Left lung (tissue), 10 donors: ENCODE data around the gene PRSS8. TPM values are rescaled to one million over a fixed set of nuclear protein-coding genes. Genes with fewer than 3 reads are reported as not detected.

ENCODE experiments used
- ATAC-seq: fragments of 200-7000 bp; cut with Tn5 transposase; one replicate; pipeline ENCODE4 v1.9.1; 2020; ENCODE audit warnings: moderate library complexity
- DNase-seq, 4 donors: peaks; one replicate each; pipeline ENCODE4 v3.0.0-alpha.2; 2013 to 2020
- H3K27ac ChIP-seq, 2 donors: fragments of 200-600 bp; sonication (generic) in 1 of 2; one replicate each; pipeline versions ENCODE4 v1.5.0 to v1.8.0; 2020 to 2021
- H3K27me3 ChIP-seq, 2 donors: fragments of 200-600 bp; sonication (generic) in 1 of 2; one replicate each; pipeline versions ENCODE4 v1.5.0 to v1.8.0; 2020 to 2021
- H3K36me3 ChIP-seq, 2 donors: fragments of 200-600 bp; sonication (generic) in 1 of 2; one replicate each; pipeline versions ENCODE4 v1.5.0 to v1.8.0; 2020 to 2021
- H3K4me1 ChIP-seq, 2 donors: fragments of 200-600 bp; one replicate each; pipeline ENCODE4 v1.8.0; 2021
- H3K4me3 ChIP-seq, 2 donors: fragments of 200-600 bp; sonication (generic) in 1 of 2; one replicate each; pipeline versions ENCODE4 v1.5.0 to v1.8.0; 2020 to 2021; ENCODE audit warnings: mild to moderate bottlenecking in 1 of 2
- H3K9me3 ChIP-seq, 2 donors: fragments of 200-600 bp; sonication (generic) in 1 of 2; one replicate each; pipeline versions ENCODE4 v1.5.0 to v1.8.0; 2020 to 2021
- intact Hi-C, 2 donors: fragments of 100-400 bp; cut with DNase I; formaldehyde crosslinking; loops; one replicate each; pipeline versions ENCODE4 v1.11.2 to v1.14.2; 2022
- polyA plus RNA-seq, 6 donors: library from polyadenylated mRNA; unstranded; fragments of 120-200 nt; gene quantifications; one replicate each; pipeline ENCODE4 v1.2.1, GENCODE V29; 2013; ENCODE audit not compliant: insufficient read length in 6 of 6
- total RNA-seq, 2 donors: library from RNA; stranded (reverse); fragmentation: NEBNext Ultra II Directional; extraction: Animal tissue kit (Norgen Biotek cat#: 25700); gene quantifications; one replicate each; pipeline ENCODE4 v1.2.1, GENCODE V29; 2021
- TF ChIP-seq, protein P1 (sequence below), 2 donors: fragments of 200-600 bp; sonication (generic) in 1 of 2; IDR thresholded peaks; one replicate each; pipeline versions ENCODE4 v1.5.0 to v1.8.0; 2021; ENCODE audit warnings: antibody characterized with exemption in 2 of 2
- donor health status: DM: no; HTN: yes; CAD: no.
- donor health status: DM: no; HTN: no; CAD: no.

PRSS8 gene
- total and polyA plus RNA-seq, 8 donors: 61.2 to 129 (median 107) TPM

DNA sequence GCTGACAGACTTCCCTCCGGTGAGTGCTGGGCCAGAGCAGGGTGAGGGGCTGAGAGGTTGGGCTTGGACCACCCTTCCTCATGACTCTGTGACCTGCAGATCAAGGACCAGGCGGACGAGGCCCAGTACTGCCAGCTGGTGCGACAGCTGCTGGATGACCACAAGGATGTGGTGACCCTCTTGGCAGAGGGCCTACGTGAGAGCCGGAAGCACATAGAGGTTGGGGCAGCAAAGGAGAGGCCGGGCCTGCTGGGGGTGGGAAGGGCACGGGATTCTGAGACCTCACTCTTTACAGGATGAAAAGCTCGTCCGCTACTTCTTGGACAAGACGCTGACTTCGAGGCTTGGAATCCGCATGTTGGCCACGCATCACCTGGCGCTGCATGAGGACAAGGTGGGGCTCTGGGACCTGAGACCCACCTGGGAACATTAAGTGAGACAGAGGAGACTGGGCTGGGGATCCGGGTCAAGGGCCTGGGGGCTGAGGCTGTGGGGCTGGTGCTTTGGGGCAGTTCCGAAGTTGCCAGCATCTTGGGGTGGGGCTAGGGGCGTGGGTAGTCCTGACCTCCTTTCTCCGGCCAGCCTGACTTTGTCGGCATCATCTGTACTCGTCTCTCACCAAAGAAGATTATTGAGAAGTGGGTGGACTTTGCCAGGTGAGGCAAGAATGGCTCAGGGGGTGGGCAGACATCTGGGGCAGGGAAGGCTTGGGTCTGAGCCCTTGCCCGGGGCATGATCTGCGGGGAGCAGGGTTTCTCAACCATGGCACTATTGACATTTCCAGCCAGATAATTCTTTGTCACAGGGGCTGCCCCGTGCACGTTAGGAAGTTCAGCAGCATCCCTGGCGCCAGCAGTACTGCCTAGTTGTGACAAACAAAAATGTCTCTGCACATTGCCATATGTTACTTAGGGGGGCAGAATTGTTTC lies 25.2 kb downstream of the PRSS8 start:
- no peak for ATAC-seq
- Histone ChIP-seq H3K27ac (no peak overlapping the region), H3K27me3 (no peaks in the 10 kb centered on the region), H3K4me3 (no peak overlapping the region), H3K4me1 (peaks cover 14 to 65% of the 10 kb centered on the region in 2 donors), H3K9me3 (no peaks in the 10 kb centered on the region), H3K36me3 (peaks cover 0 to 39% of the 10 kb centered on the region in 2 donors)
- intact Hi-C loops: no loop called here
- TF ChIP-seq, protein P1, sequence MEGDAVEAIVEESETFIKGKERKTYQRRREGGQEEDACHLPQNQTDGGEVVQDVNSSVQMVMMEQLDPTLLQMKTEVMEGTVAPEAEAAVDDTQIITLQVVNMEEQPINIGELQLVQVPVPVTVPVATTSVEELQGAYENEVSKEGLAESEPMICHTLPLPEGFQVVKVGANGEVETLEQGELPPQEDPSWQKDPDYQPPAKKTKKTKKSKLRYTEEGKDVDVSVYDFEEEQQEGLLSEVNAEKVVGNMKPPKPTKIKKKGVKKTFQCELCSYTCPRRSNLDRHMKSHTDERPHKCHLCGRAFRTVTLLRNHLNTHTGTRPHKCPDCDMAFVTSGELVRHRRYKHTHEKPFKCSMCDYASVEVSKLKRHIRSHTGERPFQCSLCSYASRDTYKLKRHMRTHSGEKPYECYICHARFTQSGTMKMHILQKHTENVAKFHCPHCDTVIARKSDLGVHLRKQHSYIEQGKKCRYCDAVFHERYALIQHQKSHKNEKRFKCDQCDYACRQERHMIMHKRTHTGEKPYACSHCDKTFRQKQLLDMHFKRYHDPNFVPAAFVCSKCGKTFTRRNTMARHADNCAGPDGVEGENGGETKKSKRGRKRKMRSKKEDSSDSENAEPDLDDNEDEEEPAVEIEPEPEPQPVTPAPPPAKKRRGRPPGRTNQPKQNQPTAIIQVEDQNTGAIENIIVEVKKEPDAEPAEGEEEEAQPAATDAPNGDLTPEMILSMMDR (IDR thresholded peaks at IDR 0.05): no peak
- no peak for DNase-seq

DNA sequence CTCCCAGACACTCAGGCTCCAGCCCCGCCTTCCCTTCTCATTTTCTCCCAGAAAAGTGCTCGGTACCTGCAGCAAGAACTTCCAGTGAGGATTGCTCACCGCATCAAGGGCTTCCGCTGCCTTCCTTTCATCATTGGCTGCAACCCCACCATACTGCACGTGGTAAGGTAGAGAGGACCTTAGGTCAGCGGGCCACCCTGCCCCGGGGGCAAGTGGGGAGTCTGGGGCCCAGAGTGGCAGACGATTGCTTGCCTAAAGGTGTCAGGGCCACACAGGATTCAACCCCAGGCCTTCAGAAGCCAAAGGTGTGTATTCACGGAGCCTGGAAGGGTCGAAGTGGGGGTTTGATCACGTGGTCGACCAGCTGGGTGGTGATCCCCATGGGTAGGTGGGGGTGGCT lies 25.9 kb downstream of the PRSS8 start:
- no peaks in the 10 kb centered on the region for H3K27me3 ChIP-seq
- no peak for ATAC-seq
- H3K9me3 ChIP-seq: no peaks in the 10 kb centered on the region
- peaks cover 0 to 39% of the 10 kb centered on the region in 2 donors for H3K36me3 ChIP-seq
- no peak overlapping the region for H3K27ac ChIP-seq
- H3K4me1 ChIP-seq: peaks cover 14 to 62% of the 10 kb centered on the region in 2 donors
- peak overlapping the region in 1 of 2 donors; percentile 96 for H3K4me3 ChIP-seq
- TF ChIP-seq, protein P1 (IDR thresholded peaks at IDR 0.05): no peak
- intact Hi-C loops: no loop called here
- no peak for DNase-seq

DNA sequence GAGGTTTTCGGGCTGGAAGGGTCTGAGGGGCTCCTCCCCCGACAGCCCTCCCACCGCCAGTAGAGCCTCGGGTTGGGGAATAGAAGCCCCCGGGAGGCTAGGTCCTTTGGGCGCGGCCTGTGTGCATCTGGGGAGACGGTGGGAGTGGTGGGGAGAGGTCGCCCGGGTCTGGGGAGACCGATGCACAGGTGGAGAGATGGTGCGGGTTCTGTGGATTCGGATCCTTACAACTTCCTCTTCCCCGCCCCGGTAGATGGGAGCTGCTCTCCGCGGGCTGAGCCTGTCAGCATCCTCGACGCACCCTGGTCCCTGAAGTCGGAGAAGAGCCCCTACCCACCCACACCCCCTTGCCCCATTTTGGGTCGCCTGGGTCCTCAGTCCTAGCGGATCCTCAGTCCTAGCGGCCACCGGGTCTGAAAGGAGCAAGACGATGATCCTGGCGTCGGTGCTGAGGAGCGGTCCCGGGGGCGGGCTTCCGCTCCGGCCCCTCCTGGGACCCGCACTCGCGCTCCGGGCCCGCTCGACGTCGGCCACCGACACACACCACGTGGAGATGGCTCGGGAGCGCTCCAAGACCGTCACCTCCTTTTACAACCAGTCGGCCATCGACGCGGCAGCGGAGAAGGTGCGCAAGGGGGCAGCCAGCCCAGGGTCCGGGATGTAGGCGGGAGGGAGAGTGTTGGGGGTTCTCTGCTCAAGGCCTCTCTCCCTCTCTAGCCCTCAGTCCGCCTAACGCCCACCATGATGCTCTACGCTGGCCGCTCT lies 26.6 kb downstream of the PRSS8 start:
- Histone ChIP-seq H3K9me3 (no peaks in the 10 kb centered on the region), H3K4me1 (peaks cover 14 to 56% of the 10 kb centered on the region in 2 donors), H3K27ac (peak overlapping the region; percentile 81 to 88), H3K36me3 (peaks cover 0 to 39% of the 10 kb centered on the region in 2 donors), H3K27me3 (no peaks in the 10 kb centered on the region), H3K4me3 (peak overlapping the region; percentile 90 to 96)
- DNase-seq (no peak), ATAC-seq (no peak)
- intact Hi-C loops: no loop called here
- TF ChIP-seq, protein P1 (IDR thresholded peaks at IDR 0.05): no peak

GRCh38 chr16:31108035-31108793 lies 27.3 kb downstream of the PRSS8 start, which contains the start of gene BCKDK:
TSS of gene BCKDK (plus strand) at chr16:31108386. CDS start at chr16:31109224, 838 bp downstream.
- TF ChIP-seq, protein P1 (IDR thresholded peaks at IDR 0.05): no peak
- peak; percentile 59 to 96 (median 82) for DNase-seq
- no peaks in the 10 kb centered on the region for H3K9me3 ChIP-seq
- peak; percentile 88 for ATAC-seq
- H3K4me3 ChIP-seq: peak within 1 kb of the TSS; percentile 90 to 96
- H3K27me3 ChIP-seq: no peaks in the 10 kb centered on the region
- intact Hi-C loops: no loop called here
- H3K4me1 ChIP-seq: peaks cover 14 to 48% of the 10 kb centered on the region in 2 donors
- peak within 1 kb of the TSS; percentile 81 to 88 for H3K27ac ChIP-seq
- peaks cover 0 to 39% of the 10 kb centered on the region in 2 donors for H3K36me3 ChIP-seq
